ENCODE results near the gene ACAT2.
"Not testable (repeated sequence)": the region's sequence is repeated elsewhere in the genome, so short reads cannot be mapped to it uniquely, and the experiment has no call there.

ACAT2 gene

GRCh38 chr6:159772196-159772595 lies 10.4 kb downstream of the ACAT2 start:
- DNase-seq (ENCODE audit: low read depth): no peak

- no peak for DNase-seq (ENCODE audit: low read depth)
Observed at GRCh38 chr6:159777240-159777904, 15.5 kb downstream of the ACAT2 start.

GRCh38 chr6:159778131-159778530 lies 16.3 kb downstream of the ACAT2 start:
- no peak for DNase-seq (ENCODE audit: low read depth)

GRCh38 chr6:159778542-159779103 lies 16.8 kb downstream of the ACAT2 start:
- DNase-seq (ENCODE audit: low read depth): no peak

GRCh38 chr6:159788276-159788675 lies 26.4 kb downstream of the ACAT2 start:
- DNase-seq (ENCODE audit: low read depth): no peak

- DNase-seq (ENCODE audit: low read depth): peak; percentile 9
Observed at GRCh38 chr6:159788753-159789376, 27.0 kb downstream of the ACAT2 start.

- peak; percentile 99 for DNase-seq (ENCODE audit: low read depth)
Observed at GRCh38 chr6:159789377-159790148, 27.7 kb downstream of the ACAT2 start, which contains the start of gene TCP1. TCP1 (minus strand) TSS chr6:159789602; CDS start chr6:159789468, 134 bp downstream.

GRCh38 chr6:159790149-159790955 lies 28.5 kb downstream of the ACAT2 start, which contains the start of gene MRPL18:
MRPL18 (plus strand) TSS chr6:159790467; CDS start chr6:159790588, 121 bp downstream.
- peak; percentile 80 for DNase-seq (ENCODE audit: low read depth)

- no peak for DNase-seq (ENCODE audit: low read depth)
Observed at GRCh38 chr6:159790956-159791598, 29.2 kb downstream of the ACAT2 start.

- DNase-seq (ENCODE audit: low read depth): not testable (repeated sequence)
Observed at GRCh38 chr6:159794976-159795375, 33.1 kb downstream of the ACAT2 start.

GRCh38 chr6:159797554-159797953 lies 35.7 kb downstream of the ACAT2 start:
- DNase-seq (ENCODE audit: low read depth): no peak

GRCh38 chr6:159800141-159800865 lies 38.5 kb downstream of the ACAT2 start, which contains the start of gene PNLDC1:
PNLDC1 (plus strand) TSS chr6:159800276; CDS start chr6:159800308, 32 bp downstream.
- DNase-seq (ENCODE audit: low read depth): no peak

GRCh38 chr6:159801935-159802334 lies 40.1 kb downstream of the ACAT2 start:
- DNase-seq (ENCODE audit: low read depth): no peak

GRCh38 chr6:159804504-159804903 lies 42.7 kb downstream of the ACAT2 start:
- no peak for DNase-seq (ENCODE audit: low read depth)

GRCh38 chr6:159805440-159806020 lies 43.7 kb downstream of the ACAT2 start:
- DNase-seq (ENCODE audit: low read depth): no peak

- no peak for DNase-seq (ENCODE audit: low read depth)
Observed at GRCh38 chr6:159806021-159806458, 44.2 kb downstream of the ACAT2 start.

- no peak for DNase-seq (ENCODE audit: low read depth)
Observed at GRCh38 chr6:159807150-159807858, 45.5 kb downstream of the ACAT2 start.

GRCh38 chr6:159808647-159809046 lies 46.8 kb downstream of the ACAT2 start:
- no peak for DNase-seq (ENCODE audit: low read depth)

- DNase-seq (ENCODE audit: low read depth): no peak
Observed at GRCh38 chr6:159809149-159809548, 47.3 kb downstream of the ACAT2 start.
